GM12873 (cell line): ENCODE measurements around the gene FBXO47.

Experiments used
- TF ChIP-seq, protein P1 (sequence below): IDR thresholded peaks from 2 replicates; pipeline ENCODE4 v1.5.1; 2012; ENCODE audit warnings: low read depth, mild to moderate bottlenecking, moderate library complexity, low read length, control low read depth; ENCODE audit not compliant: insufficient read depth; ENCODE audit errors: missing control alignments

FBXO47 gene

DNA sequence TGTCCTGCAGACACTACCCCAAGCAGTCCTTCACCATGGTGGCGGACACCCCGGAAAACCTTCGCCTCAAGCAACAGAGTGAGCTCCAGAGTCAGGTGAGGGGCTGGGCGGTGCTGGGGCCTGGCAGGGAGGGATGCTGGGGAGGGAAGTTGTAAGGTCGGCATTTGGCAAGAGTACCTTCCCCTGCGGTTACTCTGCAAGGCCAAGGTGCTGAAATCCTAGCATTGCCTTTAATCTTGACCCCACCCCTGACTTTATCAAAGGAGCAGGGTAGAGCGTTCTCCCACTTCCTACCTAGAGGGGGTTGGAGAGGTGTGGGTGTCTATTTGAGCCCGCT is 76.8 kb downstream of the FBXO47 start:
- TF ChIP-seq, protein P1, sequence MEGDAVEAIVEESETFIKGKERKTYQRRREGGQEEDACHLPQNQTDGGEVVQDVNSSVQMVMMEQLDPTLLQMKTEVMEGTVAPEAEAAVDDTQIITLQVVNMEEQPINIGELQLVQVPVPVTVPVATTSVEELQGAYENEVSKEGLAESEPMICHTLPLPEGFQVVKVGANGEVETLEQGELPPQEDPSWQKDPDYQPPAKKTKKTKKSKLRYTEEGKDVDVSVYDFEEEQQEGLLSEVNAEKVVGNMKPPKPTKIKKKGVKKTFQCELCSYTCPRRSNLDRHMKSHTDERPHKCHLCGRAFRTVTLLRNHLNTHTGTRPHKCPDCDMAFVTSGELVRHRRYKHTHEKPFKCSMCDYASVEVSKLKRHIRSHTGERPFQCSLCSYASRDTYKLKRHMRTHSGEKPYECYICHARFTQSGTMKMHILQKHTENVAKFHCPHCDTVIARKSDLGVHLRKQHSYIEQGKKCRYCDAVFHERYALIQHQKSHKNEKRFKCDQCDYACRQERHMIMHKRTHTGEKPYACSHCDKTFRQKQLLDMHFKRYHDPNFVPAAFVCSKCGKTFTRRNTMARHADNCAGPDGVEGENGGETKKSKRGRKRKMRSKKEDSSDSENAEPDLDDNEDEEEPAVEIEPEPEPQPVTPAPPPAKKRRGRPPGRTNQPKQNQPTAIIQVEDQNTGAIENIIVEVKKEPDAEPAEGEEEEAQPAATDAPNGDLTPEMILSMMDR = no peak

DNA sequence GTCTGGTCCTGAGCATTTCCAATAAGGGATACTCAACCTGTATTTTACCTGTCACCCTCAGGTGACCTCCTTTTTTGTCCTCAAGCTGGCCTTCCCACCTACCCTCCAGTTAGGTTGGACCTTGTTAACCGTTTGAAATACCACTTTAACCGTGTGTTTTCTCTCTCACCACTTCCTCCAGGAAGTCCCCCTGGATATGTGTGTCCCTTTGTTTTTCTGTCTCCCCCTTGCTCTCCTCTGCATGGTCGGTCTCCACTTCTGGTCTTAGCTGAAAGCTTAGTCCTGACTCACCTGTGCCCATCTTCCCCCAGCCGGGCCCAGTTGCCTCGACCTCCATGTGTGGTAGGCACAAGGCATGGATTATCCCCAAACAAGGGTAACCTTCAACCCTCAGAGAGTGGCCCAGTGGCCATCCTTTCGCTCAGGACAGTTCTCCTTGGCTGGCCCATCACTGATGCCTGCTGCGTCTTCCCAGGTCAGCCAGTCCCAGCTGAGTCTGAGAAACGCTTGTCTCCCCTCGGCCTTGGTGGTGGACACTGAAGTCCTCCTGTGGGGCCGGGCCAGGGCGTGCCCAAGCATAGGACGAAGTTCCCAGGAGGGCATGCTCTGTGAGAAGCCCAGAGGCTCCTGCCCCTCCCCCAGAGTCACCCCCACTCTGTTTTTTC is 77.3 kb downstream of the FBXO47 start:
- TF ChIP-seq, protein P1 = no peak

DNA sequence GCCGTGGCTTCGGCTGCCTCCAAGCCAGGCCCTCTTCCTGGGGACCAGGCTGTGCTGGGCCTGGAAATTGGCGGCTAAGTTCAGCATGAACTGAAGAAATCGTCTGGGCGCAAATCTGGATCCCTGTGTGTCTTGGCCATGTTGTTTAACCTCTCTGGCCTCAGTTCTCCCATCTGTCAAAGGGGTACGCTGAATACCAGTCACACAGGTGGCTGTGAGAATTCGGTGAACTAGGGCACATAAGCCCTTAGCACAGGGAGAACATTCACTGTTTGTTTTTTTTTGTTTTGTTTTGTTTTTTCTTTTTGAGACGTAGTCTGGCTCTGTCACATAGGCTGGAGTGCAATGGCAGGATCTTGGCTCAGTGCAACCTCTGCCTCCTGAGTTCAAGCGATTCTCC is 78.4 kb downstream of the FBXO47 start:
- TF ChIP-seq, protein P1 = no peak

DNA sequence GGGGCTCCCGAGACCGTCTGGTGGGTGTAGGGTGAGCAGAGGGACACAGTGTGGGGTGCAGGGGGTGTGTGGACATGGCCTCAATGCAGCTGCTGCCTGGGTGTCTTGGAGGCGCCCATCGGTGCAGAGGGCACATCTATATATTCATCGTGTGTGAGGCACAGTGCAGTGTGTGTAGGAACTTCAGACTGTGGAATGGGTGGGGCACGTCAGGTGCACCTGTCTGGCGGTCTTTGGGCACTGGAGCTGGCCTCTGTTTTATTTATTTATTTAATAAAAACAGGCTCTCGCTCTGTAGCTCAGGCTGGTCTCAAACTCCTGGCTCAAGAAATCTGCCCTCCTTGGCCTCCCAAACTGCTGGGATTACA is 80.6 kb downstream of the FBXO47 start:
- TF ChIP-seq, protein P1 = no peak
